ENCODE results near the gene RPL21.
A peak's percentile ranks its signal among the peaks of the same experiment; 100 is the strongest.

The RPL21 gene

GRCh38 chr13:27258637-27259386 is 7.5 kb downstream of the RPL21 start:
- DNase-seq, result no peak

DNA sequence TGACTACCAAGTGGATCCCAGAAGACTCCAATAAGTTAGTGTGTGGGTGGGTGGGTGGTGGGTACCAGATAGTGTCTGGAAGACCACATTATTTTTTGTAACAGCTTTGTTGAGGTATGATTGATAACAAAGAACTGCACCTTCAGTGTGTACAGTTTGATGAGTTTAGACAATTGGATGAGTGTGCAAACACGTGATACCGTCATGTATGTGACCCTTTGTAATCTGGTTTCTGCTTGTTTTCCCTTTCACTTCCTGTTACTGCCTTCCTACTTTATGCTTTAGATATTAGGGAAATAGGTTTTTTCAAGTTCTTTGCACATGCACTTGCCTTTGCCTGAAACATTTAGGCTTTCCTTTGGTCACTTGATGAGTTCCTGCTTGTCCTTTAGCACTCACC is 8.5 kb downstream of the RPL21 start:
- DNase-seq, result no peak

GRCh38 chr13:27261396-27261795 is 10.0 kb downstream of the RPL21 start:
- DNase-seq, result no peak

DNA sequence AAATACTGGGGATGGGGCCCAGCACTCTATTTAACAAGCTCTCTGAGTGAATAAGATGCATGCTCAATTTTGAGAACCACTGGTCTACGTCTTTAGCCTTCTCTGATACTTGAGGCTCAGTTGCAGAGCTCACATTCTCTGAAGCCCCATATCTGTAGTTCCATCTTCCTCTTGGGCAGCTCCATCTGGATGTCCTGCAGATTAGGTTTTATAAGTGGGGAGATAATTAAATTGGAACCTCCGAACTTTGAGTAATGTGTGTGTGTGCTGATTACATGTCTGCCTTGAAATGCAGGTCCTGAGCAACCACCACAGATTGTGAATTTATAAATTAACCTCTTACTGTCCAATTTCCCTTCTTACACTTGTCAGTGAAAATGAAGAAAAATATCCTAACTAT is 12.1 kb downstream of the RPL21 start:
- DNase-seq, result no peak

DNA sequence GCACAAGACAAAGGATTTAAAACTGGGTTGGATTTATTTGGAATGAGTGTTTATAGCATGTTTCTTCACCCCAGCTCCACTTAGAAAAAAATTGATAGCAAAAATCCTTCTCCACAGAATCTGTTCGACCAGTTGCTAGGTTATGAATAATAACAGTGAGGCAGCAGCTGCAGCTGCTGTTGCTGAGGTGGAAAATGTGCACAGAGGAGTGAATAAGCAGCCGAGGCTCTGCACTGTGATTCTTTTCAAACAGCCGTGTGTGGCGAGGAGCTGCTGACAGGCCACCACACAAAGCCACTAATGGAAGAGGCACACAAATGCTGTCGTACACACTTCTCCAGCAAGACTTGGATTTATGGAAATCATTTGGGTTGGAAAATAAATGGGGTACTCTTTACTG is 12.8 kb downstream of the RPL21 start:
- DNase-seq, result no peak

DNA sequence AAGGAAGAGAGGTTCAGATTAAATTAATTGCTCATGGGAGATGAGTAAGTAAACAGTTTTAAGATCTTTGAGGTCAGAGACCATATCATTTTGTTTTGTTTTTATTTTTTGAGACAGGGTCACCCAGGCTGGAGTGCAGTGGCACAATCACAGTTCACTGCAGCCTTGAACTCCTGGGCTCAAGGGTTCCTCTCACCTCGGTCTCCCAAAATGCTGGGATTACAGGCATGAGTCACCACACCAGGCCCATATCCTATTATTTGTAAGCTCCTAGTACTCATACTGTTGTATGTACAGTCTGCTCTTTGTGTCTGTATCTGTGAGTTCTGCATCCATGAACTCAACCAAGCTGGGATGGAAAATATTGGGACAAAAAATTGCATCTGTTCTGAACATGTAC is 13.3 kb downstream of the RPL21 start:
- DNase-seq, result no peak

DNA sequence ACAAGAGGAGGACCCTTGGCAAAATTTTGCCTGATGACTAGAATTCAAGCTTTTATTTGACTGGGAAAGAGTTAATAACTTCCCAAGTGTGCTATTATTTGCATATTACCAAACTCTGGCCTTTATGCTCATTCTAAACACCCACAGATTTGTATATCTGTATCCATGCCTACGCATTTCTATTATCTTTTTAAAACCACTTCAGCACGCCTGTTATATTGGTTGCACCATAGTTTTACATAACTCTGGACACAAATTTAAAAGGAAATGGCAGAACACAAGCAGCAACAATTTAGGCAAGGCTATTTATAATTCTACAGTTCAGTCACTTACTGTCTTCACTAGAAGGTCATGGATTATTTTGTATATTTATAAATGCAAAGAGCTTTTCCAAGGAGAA is 15.6 kb downstream of the RPL21 start:
- DNase-seq, result no peak

DNA sequence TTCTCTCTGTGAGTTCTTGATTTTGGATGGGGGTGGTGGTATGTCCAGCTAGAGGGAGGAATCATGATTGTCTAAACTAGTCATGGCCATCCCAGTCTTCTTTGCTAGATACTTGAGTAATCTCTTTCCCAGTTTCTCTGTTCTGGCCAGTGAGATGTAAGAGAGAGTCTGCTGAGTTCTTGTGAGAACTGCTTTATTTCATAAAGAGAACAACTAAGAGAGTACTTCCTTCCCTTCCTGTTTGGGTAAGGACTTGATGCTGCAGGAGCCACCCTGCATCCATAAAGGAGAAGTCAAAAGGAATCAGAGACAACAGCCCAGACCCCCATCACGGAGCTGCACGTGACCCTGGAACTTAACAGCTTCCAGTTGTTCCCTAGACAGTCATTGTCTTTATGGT is 16.2 kb downstream of the RPL21 start:
- no peak for DNase-seq

- no peak for DNase-seq
These were observed 17.8 kb downstream of the RPL21 start for GRCh38 chr13:27269114-27269665.

GRCh38 chr13:27270594-27271520 is 19.5 kb downstream of the RPL21 start, which contains the start of gene RASL11A:
TSS of gene RASL11A (plus strand) at chr13:27270830. CDS start at chr13:27270945, 115 bp downstream.
- DNase-seq, result peak; percentile 31 to 80

GRCh38 chr13:27271570-27272096 is 20.3 kb downstream of the RPL21 start:
- DNase-seq, result no peak

DNA sequence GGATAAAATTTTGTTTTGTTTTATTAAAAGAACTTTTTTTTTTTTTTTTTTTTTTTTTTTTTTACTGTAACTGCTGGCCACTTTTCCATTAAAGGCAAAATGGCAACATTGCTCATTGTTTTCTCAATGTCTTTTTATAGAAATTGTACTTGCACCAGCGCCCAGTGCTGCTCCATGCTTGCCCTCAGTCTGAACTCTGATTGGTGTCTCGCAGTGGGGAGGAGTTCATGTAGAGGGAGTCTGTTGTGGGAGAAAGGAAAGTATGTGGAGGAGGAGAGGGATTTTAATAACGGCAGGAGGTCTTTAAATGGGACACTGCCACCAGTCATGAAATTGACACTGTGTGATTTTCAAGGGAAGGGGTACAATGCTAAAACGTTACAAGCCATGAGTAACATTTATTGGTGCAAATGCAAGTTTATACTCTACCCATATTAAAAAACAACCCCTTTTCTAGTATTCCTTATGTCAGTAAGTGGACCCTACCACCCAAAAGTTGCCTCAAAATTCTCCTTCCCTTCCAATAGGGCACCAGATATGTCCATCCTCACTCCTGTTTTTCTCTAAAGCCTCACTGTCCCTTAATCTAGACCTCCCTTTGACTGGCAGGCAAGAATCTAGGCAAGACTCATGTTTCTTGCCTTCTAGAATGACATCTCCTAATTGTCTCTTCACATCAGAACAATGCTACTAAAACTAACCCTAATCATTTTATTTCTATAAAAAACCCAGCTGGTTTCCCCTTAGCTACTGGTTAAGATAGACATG is 22.5 kb downstream of the RPL21 start:
- DNase-seq, result no peak

- no peak for DNase-seq
These were observed 23.3 kb downstream of the RPL21 start for GRCh38 chr13:27274631-27275030.

DNA sequence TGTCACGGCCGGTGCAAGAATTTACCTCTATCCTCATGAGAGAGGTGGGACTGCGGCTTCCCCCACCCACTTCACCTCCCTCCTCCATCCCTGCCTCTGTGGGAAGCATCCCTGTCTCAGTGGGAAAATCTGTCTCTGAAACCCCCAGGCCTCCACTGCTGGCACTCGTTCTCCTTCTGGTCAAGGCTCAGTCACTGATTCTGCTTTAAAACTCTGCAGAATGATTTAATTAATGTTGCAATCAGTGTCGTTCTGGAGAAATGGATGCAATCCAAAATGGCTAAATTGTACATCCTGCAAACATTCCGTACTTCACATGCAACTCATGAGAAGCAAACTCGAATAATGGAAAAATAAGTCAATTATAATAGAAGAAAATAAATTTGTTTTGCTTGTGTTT is 24.8 kb downstream of the RPL21 start:
- no peak for DNase-seq

GRCh38 chr13:27279506-27279905 is 28.1 kb downstream of the RPL21 start:
- no peak for DNase-seq

DNA sequence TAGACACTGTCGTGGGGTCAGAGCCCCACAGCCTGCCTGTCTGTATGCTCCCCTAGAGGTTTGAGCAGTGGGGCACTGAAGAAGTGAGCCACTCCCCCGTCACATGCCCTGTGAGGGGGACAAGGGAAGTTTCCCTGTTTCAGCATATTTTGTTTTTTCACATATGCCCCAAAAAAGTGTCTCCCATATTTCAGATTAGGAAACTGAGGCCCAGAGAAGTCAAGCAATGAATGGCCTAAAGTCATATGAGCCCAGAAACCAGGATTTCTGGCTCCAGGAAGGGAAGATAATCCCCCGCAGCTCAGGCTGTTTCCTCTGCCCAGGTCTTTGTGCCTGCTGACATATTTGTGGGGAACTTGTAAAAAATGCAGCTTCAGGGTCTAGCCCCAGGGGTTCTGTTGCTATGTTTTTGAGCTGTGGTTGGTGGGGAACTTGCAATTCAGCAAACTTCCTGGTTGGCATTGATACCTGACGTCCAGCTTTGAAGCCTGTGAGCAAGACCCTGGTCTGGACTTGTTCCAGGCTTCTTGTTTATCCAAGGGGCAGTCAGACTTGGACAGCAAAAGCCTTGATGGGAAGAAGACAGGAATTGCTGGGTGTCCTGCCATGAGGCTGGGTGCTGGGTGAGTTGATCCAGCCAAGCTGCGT is 28.8 kb downstream of the RPL21 start:
- no peak for DNase-seq

GRCh38 chr13:27280841-27281240 is 29.5 kb downstream of the RPL21 start:
- no peak for DNase-seq

DNA sequence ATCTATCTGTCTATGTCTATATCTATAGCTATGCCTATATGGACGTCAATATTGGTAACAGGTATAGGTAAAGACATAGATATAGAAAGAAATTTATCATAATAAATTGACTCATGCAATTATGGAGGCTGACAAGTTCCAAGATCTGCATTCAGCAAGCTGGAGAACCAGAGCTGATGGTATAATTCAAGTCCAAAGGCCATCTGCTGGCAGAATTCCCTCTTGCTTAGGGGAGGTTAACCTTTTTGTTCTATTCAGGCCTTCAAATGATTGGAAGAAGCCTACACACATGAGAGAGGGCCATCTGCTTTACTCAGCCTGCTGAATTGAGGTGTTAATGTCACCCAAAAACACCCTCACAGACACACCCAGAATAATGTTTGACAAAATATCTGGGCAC is 30.1 kb downstream of the RPL21 start:
- DNase-seq, result no peak

- no peak for DNase-seq
These were observed 32.6 kb downstream of the RPL21 start for GRCh38 chr13:27283906-27284493.

DNA sequence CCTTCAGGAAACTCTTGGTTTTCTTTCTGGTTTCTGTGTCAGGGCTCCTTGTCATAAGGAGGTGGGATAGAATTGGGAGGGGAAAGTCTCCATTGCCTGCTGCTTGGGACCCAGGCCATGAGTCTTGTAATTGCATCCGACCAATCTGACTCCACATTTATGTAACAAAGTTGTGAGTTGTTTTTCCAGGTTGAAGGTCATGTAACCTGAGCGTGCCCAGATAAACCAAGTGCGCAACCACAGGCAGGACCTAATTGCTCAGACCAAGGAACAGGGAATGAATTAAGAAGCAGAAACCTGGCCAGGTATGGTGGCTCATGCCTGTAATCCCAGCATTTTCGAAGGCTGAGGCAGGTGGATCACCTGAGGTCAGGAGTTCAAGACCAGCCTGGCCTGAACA is 37.0 kb downstream of the RPL21 start:
- DNase-seq, result no peak

DNA sequence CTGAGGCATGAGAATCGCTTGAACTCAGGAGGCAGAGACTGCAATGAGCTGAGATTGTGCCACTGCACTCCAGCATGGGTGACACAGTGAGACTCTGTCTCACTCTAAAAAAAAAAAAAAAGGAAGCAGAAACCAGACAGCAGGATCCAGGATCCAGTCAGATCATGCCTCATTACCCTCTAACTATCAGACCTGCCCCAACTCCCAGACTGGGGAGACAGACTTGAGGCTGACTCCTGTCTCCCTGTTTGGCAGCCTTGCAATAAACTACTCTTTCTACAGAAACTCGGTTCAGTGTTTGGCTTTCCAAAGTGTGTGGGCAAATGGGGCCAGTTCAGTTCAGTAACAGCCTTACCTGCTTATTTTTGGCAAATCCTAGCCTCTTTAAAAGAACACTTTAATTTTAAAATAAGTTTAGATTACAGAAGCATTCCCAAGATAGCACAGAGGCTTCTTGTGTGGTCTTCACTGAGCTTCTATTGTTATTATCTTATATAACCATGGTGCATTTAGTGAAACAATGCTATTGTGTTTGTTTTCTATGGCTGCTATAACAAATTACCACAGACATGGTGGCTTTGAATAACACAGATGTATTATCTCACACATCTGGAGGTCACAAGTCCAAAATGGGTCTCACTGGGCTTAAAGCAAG is 37.8 kb downstream of the RPL21 start:
- DNase-seq, result peak in 1 of 2 experiments; percentile 14

Measured in NCI-H446 (cell line).